ENCODE measurements around the gene SLC18A2. TPM values are rescaled to one million over a fixed set of nuclear protein-coding genes. Genes with fewer than 3 reads are reported as not detected.
A peak's percentile ranks its signal among the peaks of the same experiment; 100 is the strongest.

SLC18A2 gene
- polyA plus RNA-seq, 4 donors, result 0.22 to 0.57 (median 0.33) TPM

- Histone ChIP-seq H3K4me1 (ENCODE audit: control insufficient read depth in 3 of 3, insufficient read depth in 2 of 3, low read depth in 1 of 3, low read length in 2 of 3) (no peaks in the 10 kb centered on the region), H3K9me3 (ENCODE audit: control insufficient read depth in 2 of 2, insufficient read depth in 1 of 2, low read depth in 1 of 2, low read length in 1 of 2) (no peaks in the 10 kb centered on the region), H3K27ac (ENCODE audit: low read depth in 1 of 3, low read length in 2 of 3) (no peak overlapping the region), H3K27me3 (ENCODE audit: control insufficient read depth in 3 of 3, insufficient read depth in 3 of 3, low read length in 3 of 3) (peaks cover 6 to 61% (median 17%) of the 10 kb centered on the region in 3 donors), H3K4me3 (ENCODE audit: low read depth in 1 of 3, low read length in 3 of 3) (peak overlapping the region in 1 of 3 donors; percentile 5), H3K36me3 (ENCODE audit: control insufficient read depth in 3 of 3, insufficient read depth in 2 of 3, low read depth in 1 of 3, low read length in 3 of 3) (no peaks in the 10 kb centered on the region)
- DNase-seq, result peak in 1 of 2 donors; percentile 38
- whole genome bisulfite sequencing, 3 donors, result 7 to 10% (median 8%) methylated on average over 40 to 56 of the region's 56 CpGs
- FAIRE-seq, result no peak
These were observed 888 bp downstream of the SLC18A2 start for GRCh38 chr10:117241541-117242462.

- Histone ChIP-seq H3K27me3 (ENCODE audit: control insufficient read depth in 3 of 3, insufficient read depth in 3 of 3, low read length in 3 of 3) (peaks cover 6 to 56% (median 17%) of the 10 kb centered on the region in 3 donors), H3K4me1 (ENCODE audit: control insufficient read depth in 3 of 3, insufficient read depth in 2 of 3, low read depth in 1 of 3, low read length in 2 of 3) (no peaks in the 10 kb centered on the region), H3K9me3 (ENCODE audit: control insufficient read depth in 2 of 2, insufficient read depth in 1 of 2, low read depth in 1 of 2, low read length in 1 of 2) (no peaks in the 10 kb centered on the region), H3K27ac (ENCODE audit: low read depth in 1 of 3, low read length in 2 of 3) (no peak overlapping the region), H3K4me3 (ENCODE audit: low read depth in 1 of 3, low read length in 3 of 3) (no peak overlapping the region), H3K36me3 (ENCODE audit: control insufficient read depth in 3 of 3, insufficient read depth in 2 of 3, low read depth in 1 of 3, low read length in 3 of 3) (no peaks in the 10 kb centered on the region)
- 83 to 87% (median 87%) methylated on average over 8 of the region's 8 CpGs for WGBS, 3 donors
- no peak for FAIRE-seq
- DNase-seq, result no peak
These were observed 1.5 kb downstream of the SLC18A2 start for GRCh38 chr10:117242463-117242832.

GRCh38 chr10:117246997-117247671 is 6.2 kb downstream of the SLC18A2 start:
- H3K27ac ChIP-seq (ENCODE audit: low read depth in 1 of 3, low read length in 2 of 3), result no peak overlapping the region
- DNase-seq (no peak), FAIRE-seq (no peak)
- no peaks in the 10 kb centered on the region for H3K36me3 ChIP-seq (ENCODE audit: control insufficient read depth in 3 of 3, insufficient read depth in 2 of 3, low read depth in 1 of 3, low read length in 3 of 3)
- no peaks in the 10 kb centered on the region for H3K9me3 ChIP-seq (ENCODE audit: control insufficient read depth in 2 of 2, insufficient read depth in 1 of 2, low read depth in 1 of 2, low read length in 1 of 2)
- no peak overlapping the region for H3K4me3 ChIP-seq (ENCODE audit: low read depth in 1 of 3, low read length in 3 of 3)
- H3K4me1 ChIP-seq (ENCODE audit: control insufficient read depth in 3 of 3, insufficient read depth in 2 of 3, low read depth in 1 of 3, low read length in 2 of 3), result no peaks in the 10 kb centered on the region
- H3K27me3 ChIP-seq (ENCODE audit: control insufficient read depth in 3 of 3, insufficient read depth in 3 of 3, low read length in 3 of 3), result peaks cover 0 to 42% (median 0%) of the 10 kb centered on the region in 3 donors
- WGBS, 3 donors, result 71 to 81% (median 77%) methylated on average over 3 of the region's 3 CpGs

GRCh38 chr10:117248750-117249465 is 8.0 kb downstream of the SLC18A2 start:
- DNase-seq, result no peak
- FAIRE-seq, result no peak
- Histone ChIP-seq H3K9me3 (ENCODE audit: control insufficient read depth in 2 of 2, insufficient read depth in 1 of 2, low read depth in 1 of 2, low read length in 1 of 2) (no peaks in the 10 kb centered on the region), H3K4me1 (ENCODE audit: control insufficient read depth in 3 of 3, insufficient read depth in 2 of 3, low read depth in 1 of 3, low read length in 2 of 3) (no peaks in the 10 kb centered on the region), H3K27me3 (ENCODE audit: control insufficient read depth in 3 of 3, insufficient read depth in 3 of 3, low read length in 3 of 3) (peaks cover 0 to 31% (median 0%) of the 10 kb centered on the region in 3 donors), H3K27ac (ENCODE audit: low read depth in 1 of 3, low read length in 2 of 3) (no peak overlapping the region), H3K4me3 (ENCODE audit: low read depth in 1 of 3, low read length in 3 of 3) (no peak overlapping the region), H3K36me3 (ENCODE audit: control insufficient read depth in 3 of 3, insufficient read depth in 2 of 3, low read depth in 1 of 3, low read length in 3 of 3) (no peaks in the 10 kb centered on the region)
- WGBS, 3 donors, result 37 to 54% (median 46%) methylated on average over 10 of the region's 10 CpGs

- H3K27ac ChIP-seq (ENCODE audit: low read depth in 1 of 3, low read length in 2 of 3), result no peak overlapping the region
- DNase-seq (no peak), FAIRE-seq (no peak)
- H3K4me3 ChIP-seq (ENCODE audit: low read depth in 1 of 3, low read length in 3 of 3), result no peak overlapping the region
- no peaks in the 10 kb centered on the region for H3K4me1 ChIP-seq (ENCODE audit: control insufficient read depth in 3 of 3, insufficient read depth in 2 of 3, low read depth in 1 of 3, low read length in 2 of 3)
- H3K27me3 ChIP-seq (ENCODE audit: control insufficient read depth in 3 of 3, insufficient read depth in 3 of 3, low read length in 3 of 3), result peaks cover 0 to 26% (median 0%) of the 10 kb centered on the region in 3 donors
- WGBS, 3 donors, result 44 to 61% (median 60%) methylated on average over 6 of the region's 6 CpGs
- no peaks in the 10 kb centered on the region for H3K9me3 ChIP-seq (ENCODE audit: control insufficient read depth in 2 of 2, insufficient read depth in 1 of 2, low read depth in 1 of 2, low read length in 1 of 2)
- H3K36me3 ChIP-seq (ENCODE audit: control insufficient read depth in 3 of 3, insufficient read depth in 2 of 3, low read depth in 1 of 3, low read length in 3 of 3), result no peaks in the 10 kb centered on the region
These were observed 8.7 kb downstream of the SLC18A2 start for GRCh38 chr10:117249493-117250093.

GRCh38 chr10:117250411-117250810 is 9.5 kb downstream of the SLC18A2 start:
- DNase-seq (no peak), FAIRE-seq (no peak)
- Histone ChIP-seq H3K27me3 (ENCODE audit: control insufficient read depth in 3 of 3, insufficient read depth in 3 of 3, low read length in 3 of 3) (peaks cover 0 to 18% (median 0%) of the 10 kb centered on the region in 3 donors), H3K9me3 (ENCODE audit: control insufficient read depth in 2 of 2, insufficient read depth in 1 of 2, low read depth in 1 of 2, low read length in 1 of 2) (no peaks in the 10 kb centered on the region), H3K27ac (ENCODE audit: low read depth in 1 of 3, low read length in 2 of 3) (no peak overlapping the region), H3K36me3 (ENCODE audit: control insufficient read depth in 3 of 3, insufficient read depth in 2 of 3, low read depth in 1 of 3, low read length in 3 of 3) (no peaks in the 10 kb centered on the region), H3K4me1 (ENCODE audit: control insufficient read depth in 3 of 3, insufficient read depth in 2 of 3, low read depth in 1 of 3, low read length in 2 of 3) (no peaks in the 10 kb centered on the region), H3K4me3 (ENCODE audit: low read depth in 1 of 3, low read length in 3 of 3) (no peak overlapping the region)
- 44 to 65% (median 54%) methylated on average over 7 of the region's 7 CpGs for WGBS, 3 donors

- 72 to 75% (median 72%) methylated on average over 9 of the region's 9 CpGs for WGBS, 3 donors
- Histone ChIP-seq H3K36me3 (ENCODE audit: control insufficient read depth in 3 of 3, insufficient read depth in 2 of 3, low read depth in 1 of 3, low read length in 3 of 3) (no peaks in the 10 kb centered on the region), H3K4me1 (ENCODE audit: control insufficient read depth in 3 of 3, insufficient read depth in 2 of 3, low read depth in 1 of 3, low read length in 2 of 3) (no peaks in the 10 kb centered on the region), H3K27ac (ENCODE audit: low read depth in 1 of 3, low read length in 2 of 3) (no peak overlapping the region), H3K9me3 (ENCODE audit: control insufficient read depth in 2 of 2, insufficient read depth in 1 of 2, low read depth in 1 of 2, low read length in 1 of 2) (no peaks in the 10 kb centered on the region), H3K4me3 (ENCODE audit: low read depth in 1 of 3, low read length in 3 of 3) (no peak overlapping the region), H3K27me3 (ENCODE audit: control insufficient read depth in 3 of 3, insufficient read depth in 3 of 3, low read length in 3 of 3) (peaks cover 0 to 20% (median 0%) of the 10 kb centered on the region in 3 donors)
- no peak for FAIRE-seq
- DNase-seq, result no peak
These were observed 13.0 kb downstream of the SLC18A2 start for GRCh38 chr10:117253908-117254307.

GRCh38 chr10:117254338-117254737 is 13.4 kb downstream of the SLC18A2 start:
- 66 to 72% (median 68%) methylated on average over 9 of the region's 9 CpGs for WGBS, 3 donors
- DNase-seq (no peak), FAIRE-seq (no peak)
- Histone ChIP-seq H3K27ac (ENCODE audit: low read depth in 1 of 3, low read length in 2 of 3) (no peak overlapping the region), H3K4me3 (ENCODE audit: low read depth in 1 of 3, low read length in 3 of 3) (no peak overlapping the region), H3K36me3 (ENCODE audit: control insufficient read depth in 3 of 3, insufficient read depth in 2 of 3, low read depth in 1 of 3, low read length in 3 of 3) (no peaks in the 10 kb centered on the region), H3K9me3 (ENCODE audit: control insufficient read depth in 2 of 2, insufficient read depth in 1 of 2, low read depth in 1 of 2, low read length in 1 of 2) (no peaks in the 10 kb centered on the region), H3K4me1 (ENCODE audit: control insufficient read depth in 3 of 3, insufficient read depth in 2 of 3, low read depth in 1 of 3, low read length in 2 of 3) (no peaks in the 10 kb centered on the region), H3K27me3 (ENCODE audit: control insufficient read depth in 3 of 3, insufficient read depth in 3 of 3, low read length in 3 of 3) (peaks cover 0 to 17% (median 2%) of the 10 kb centered on the region in 3 donors)
